HCT116 (cell line): Measurements from ENCODE around the gene AGTR1.

Experiments used
- CEBPB ChIP-seq: IDR thresholded peaks from 2 replicates; pipeline ENCODE4 v1.6.1; 2012; ENCODE audit warnings: low read depth
- EZH2 ChIP-seq: fragments of 200-600 bp; sonication (generic); IDR thresholded peaks from 2 replicates; pipeline ENCODE4 v1.6.1; 2017; ENCODE audit warnings: antibody characterized with exemption, mixed run types
- POLR2A ChIP-seq: IDR thresholded peaks from 2 replicates; pipeline ENCODE4 v1.7.0; 2011; ENCODE audit warnings: borderline replicate concordance; ENCODE audit not compliant: insufficient read depth, insufficient read length; ENCODE audit errors: extremely low read depth
- POLR2AphosphoS5 ChIP-seq: IDR thresholded peaks from 2 replicates; pipeline ENCODE4 v1.6.1; 2011; ENCODE audit warnings: mild to moderate bottlenecking, low read depth, low read length, moderate library complexity
- SP1 ChIP-seq: IDR thresholded peaks from 2 replicates; pipeline ENCODE4 v1.6.1; 2012; ENCODE audit warnings: low read depth
- YY1 ChIP-seq: IDR thresholded peaks from 2 replicates; pipeline ENCODE4 v1.6.1; 2011; ENCODE audit warnings: low read length, low read depth, moderate library complexity, mild to moderate bottlenecking; ENCODE audit not compliant: insufficient replicate concordance; ENCODE audit errors: extremely low read depth
- TF ChIP-seq, protein P1 (sequence below), 3 experiments: fragments of 200-600 bp in 1 of 3; sonication (generic) in 1 of 3; IDR thresholded peaks in 2 of 3; conservative IDR thresholded peaks in 1 of 3; 2 replicates each; pipeline ENCODE4 v1.5.1; 2012 to 2017; ENCODE audit warnings: low read depth in 2 of 3, low read length in 2 of 3, antibody characterized with exemption in 1 of 3, borderline replicate concordance in 1 of 3, control low read depth in 1 of 3, mild to moderate bottlenecking in 1 of 3, mixed read lengths in 1 of 3, mixed run types in 1 of 3, moderate library complexity in 1 of 3; ENCODE audit not compliant: insufficient read depth in 1 of 3
- TF ChIP-seq, protein P2 (sequence below): IDR thresholded peaks from 2 replicates; pipeline ENCODE4 v1.6.1; 2012
- TF ChIP-seq, protein P3 (sequence below): IDR thresholded peaks from 2 replicates; pipeline ENCODE4 v1.6.1; 2012

DNA sequence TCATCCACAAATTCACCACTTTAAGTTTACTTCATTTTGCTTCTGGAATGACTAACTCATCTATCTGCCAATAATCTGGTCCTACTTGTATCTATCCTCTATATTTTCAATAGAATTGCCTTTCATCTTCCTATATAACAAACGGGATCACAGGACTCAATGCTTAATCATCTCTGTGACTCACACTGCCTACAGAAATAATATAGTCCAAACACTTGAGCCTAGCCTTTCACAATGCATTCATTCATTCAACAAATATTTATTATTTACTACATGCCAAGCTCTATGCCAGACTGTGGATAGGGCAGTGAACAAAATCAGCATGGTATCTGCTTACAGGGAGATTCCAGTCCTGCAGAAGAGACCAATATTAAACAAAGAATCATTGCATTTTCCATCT lies 16.6 kb upstream of the AGTR1 start:
- no peak for TF ChIP-seq POLR2A
- TF ChIP-seq, protein P1, sequence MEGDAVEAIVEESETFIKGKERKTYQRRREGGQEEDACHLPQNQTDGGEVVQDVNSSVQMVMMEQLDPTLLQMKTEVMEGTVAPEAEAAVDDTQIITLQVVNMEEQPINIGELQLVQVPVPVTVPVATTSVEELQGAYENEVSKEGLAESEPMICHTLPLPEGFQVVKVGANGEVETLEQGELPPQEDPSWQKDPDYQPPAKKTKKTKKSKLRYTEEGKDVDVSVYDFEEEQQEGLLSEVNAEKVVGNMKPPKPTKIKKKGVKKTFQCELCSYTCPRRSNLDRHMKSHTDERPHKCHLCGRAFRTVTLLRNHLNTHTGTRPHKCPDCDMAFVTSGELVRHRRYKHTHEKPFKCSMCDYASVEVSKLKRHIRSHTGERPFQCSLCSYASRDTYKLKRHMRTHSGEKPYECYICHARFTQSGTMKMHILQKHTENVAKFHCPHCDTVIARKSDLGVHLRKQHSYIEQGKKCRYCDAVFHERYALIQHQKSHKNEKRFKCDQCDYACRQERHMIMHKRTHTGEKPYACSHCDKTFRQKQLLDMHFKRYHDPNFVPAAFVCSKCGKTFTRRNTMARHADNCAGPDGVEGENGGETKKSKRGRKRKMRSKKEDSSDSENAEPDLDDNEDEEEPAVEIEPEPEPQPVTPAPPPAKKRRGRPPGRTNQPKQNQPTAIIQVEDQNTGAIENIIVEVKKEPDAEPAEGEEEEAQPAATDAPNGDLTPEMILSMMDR (IDR thresholded peaks at IDR 0.05 in 2 of 3, conservative IDR thresholded peaks at IDR 0.05 in 1 of 3; ENCODE audit: borderline replicate concordance in 1 of 3, insufficient read depth in 1 of 3, low read depth in 2 of 3, low read length in 2 of 3): no peak
- no peak for TF ChIP-seq SP1
- TF ChIP-seq, protein P2, sequence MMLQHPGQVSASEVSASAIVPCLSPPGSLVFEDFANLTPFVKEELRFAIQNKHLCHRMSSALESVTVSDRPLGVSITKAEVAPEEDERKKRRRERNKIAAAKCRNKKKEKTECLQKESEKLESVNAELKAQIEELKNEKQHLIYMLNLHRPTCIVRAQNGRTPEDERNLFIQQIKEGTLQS: no peak
- TF ChIP-seq, protein P3, sequence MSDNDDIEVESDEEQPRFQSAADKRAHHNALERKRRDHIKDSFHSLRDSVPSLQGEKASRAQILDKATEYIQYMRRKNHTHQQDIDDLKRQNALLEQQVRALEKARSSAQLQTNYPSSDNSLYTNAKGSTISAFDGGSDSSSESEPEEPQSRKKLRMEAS: no peak
- TF ChIP-seq POLR2AphosphoS5: no peak
- TF ChIP-seq CEBPB: no peak
- no peak for TF ChIP-seq EZH2
- no peak for TF ChIP-seq YY1
